Right hindlimb (tissue), 1 donor: ENCODE measurements around the gene KCTD3.

Experiments used
- DNase-seq: peaks from one replicate; pipeline ENCODE4 v3.0.0-alpha.2; 2018

The KCTD3 gene

GRCh38 chr1:215665215-215665614, 98.1 kb downstream of the KCTD3 start:
- no peak for DNase-seq

- no peak for DNase-seq
Measured at GRCh38 chr1:215667761-215668160, 100.7 kb downstream of the KCTD3 start.

DNA sequence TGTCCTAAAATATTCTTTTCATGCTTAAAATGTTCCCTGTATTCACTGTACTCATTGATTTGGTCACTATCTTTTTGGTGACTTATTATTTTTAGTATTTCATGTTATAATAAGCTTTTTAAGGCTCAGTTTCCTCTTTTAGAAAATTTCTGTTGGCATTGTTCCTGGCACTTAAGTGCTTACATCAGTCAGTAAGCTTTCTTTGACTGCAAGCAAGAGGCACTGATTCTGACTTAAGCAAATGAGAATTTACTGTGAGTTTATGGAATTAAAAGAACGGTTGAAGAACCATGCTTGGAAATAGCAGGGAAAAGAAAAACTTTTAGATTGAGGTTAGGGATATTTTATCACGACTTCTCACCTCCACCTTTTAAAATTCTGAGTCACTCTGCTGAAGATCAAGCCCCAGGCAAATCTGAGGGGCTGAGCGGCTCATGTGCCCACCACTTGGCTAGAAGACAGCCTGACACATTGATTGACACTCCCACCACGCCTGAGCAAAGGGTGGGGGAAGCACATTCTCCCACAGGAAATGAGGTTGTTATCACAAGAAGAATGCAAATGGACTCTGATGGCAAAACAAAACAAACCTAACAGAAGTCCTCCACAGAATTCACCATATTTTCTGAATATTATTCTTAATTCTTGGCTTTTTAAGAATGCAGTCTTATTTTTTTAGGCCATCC, 102.8 kb downstream of the KCTD3 start:
- DNase-seq, result no peak
